Measurements from ENCODE around the gene LRRC42. TPM values are rescaled to one million over a fixed set of nuclear protein-coding genes. Genes with fewer than 3 reads are reported as not detected.

The LRRC42 gene
- total and polyA plus RNA-seq, 12 donors, result 15.2 to 43.4 (median 31.6) TPM

DNA sequence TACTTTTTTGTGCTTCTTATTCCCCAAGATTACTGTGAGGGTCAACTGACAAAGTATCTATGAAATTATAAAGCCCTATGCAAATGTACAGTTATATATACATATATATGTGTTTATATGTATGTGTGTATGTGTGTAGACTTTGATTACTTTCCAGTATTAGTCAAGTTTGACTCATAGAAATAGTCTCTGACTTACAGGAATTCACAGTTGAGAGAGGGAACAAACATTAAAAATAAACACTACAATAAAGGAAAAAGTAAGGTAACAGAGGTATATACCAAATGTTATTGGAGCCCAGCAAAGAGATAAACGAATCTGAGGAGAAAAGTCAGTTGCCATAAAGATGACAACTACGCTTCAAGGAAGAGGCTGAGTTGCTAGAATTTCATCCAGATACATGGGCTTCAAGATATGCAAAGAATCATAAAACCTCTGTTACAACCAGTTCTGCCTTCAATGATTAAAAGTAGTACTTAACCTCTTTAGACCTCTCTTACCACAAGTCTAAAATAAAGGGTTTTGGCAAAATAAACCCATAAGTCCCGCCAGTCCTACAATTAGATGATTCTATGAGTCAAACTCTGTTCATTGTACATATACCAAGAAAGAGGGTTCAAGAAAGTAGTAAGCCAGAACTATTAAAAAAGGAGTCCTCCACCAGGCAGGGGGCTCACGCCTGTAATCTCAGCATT, 7.9 kb upstream of the LRRC42 start:
- Histone ChIP-seq H3K27me3 (no peaks in the 10 kb centered on the region), H3K4me1 (replicated peaks in 1 of 2) (peaks cover 0 to 7% of the 10 kb centered on the region in 2 donors), H3K27ac (peak overlapping the region in 1 of 5 donors; percentile 20), H3K9me3 (replicated peaks in 1 of 3) (peaks cover 0 to 4% (median 0%) of the 10 kb centered on the region in 3 donors), H3K36me3 (replicated peaks in 1 of 2) (no peaks in the 10 kb centered on the region), H3K4me3 (no peak overlapping the region)
- WGBS, 4 donors, result 88 to 93% (median 91%) methylated on average over 4 of the region's 4 CpGs
- DNase-seq, result no peak
- TF ChIP-seq, protein P1, sequence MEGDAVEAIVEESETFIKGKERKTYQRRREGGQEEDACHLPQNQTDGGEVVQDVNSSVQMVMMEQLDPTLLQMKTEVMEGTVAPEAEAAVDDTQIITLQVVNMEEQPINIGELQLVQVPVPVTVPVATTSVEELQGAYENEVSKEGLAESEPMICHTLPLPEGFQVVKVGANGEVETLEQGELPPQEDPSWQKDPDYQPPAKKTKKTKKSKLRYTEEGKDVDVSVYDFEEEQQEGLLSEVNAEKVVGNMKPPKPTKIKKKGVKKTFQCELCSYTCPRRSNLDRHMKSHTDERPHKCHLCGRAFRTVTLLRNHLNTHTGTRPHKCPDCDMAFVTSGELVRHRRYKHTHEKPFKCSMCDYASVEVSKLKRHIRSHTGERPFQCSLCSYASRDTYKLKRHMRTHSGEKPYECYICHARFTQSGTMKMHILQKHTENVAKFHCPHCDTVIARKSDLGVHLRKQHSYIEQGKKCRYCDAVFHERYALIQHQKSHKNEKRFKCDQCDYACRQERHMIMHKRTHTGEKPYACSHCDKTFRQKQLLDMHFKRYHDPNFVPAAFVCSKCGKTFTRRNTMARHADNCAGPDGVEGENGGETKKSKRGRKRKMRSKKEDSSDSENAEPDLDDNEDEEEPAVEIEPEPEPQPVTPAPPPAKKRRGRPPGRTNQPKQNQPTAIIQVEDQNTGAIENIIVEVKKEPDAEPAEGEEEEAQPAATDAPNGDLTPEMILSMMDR (IDR thresholded peaks at IDR 0.05), result no peak
- TF ChIP-seq POLR2A (IDR thresholded peaks at IDR 0.05), result no peak
- intact Hi-C loops (cut with DNase I), result no loop called here

DNA sequence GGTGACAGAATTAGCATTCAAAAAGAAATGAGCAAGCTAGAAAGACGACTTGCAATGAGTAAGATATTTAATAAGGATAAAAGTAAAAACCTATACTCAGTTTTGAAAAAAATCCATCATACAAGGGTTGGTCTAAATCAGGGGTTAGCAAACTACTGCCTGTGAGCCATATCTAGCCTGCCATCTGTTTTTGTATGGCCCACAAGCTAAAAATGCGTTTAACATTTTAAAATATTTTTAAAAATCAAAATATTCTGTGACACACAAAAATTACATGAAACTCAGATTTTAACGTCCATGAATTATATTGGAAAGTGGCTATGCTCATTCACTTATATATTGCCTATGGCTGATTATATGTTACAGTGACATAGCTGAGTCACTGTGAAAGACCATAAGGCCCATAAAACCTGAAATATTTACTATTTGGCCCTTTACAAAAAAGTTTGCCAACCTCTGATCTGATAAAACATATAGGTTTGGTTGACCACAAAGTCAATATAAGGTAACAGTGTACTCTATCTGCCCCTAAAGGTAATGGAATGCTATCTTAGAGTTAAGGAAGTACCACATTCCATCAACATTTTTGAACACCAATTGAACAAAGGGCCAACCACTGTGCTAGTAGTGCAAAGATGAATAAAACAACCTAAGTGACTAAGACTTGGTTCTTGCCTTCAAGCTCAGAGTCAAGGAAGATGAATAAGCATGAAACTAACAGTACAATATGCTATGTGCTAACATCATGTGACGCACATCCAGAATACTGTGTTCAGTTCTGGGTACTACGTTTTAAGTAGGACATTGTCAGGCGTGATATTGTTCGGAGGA, 3.8 kb upstream of the LRRC42 start:
- no peak for TF ChIP-seq POLR2A (IDR thresholded peaks at IDR 0.05)
- TF ChIP-seq, protein P1 (IDR thresholded peaks at IDR 0.05), result no peak
- no peaks in the 10 kb centered on the region for H3K36me3 ChIP-seq (replicated peaks in 1 of 2)
- no peak overlapping the region for H3K4me3 ChIP-seq
- 87 to 92% (median 91%) methylated on average over 7 of the region's 7 CpGs for WGBS, 4 donors
- H3K4me1 ChIP-seq (replicated peaks in 1 of 2), result peaks cover 7 to 22% of the 10 kb centered on the region in 2 donors
- DNase-seq, result no peak
- intact Hi-C loops (cut with DNase I), result loop anchor here (5.0 to 10.0 kb wide), 2 partner anchors 48 to 55 kb away; partner anchors contain the start of genes DIO1 (in 1 of the 2) and YIPF1 (in 1 of the 2)
- no peaks in the 10 kb centered on the region for H3K27me3 ChIP-seq
- H3K9me3 ChIP-seq (replicated peaks in 1 of 3), result no peaks in the 10 kb centered on the region
- no peak overlapping the region for H3K27ac ChIP-seq

DNA sequence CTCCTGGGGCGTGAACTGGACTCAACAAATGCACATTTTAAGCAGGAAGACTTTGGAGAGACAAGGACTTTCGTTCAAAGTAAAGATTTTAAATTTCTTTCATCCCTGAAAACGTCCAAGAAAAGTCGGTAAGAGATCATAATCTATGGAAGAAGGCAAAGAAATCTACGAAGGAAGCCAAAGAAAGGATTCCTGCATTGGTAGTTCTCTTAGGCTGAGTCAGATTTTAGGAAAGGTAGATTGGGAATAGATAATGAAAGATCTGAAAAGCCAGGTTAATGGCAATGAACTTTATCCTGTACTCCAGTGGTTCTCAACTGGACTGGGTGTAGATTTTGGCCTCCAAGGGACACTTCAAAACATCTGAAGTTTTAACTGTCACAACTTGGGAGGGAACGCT, 3.1 kb upstream of the LRRC42 start:
- Histone ChIP-seq H3K4me1 (replicated peaks in 1 of 2) (peaks cover 13 to 28% of the 10 kb centered on the region in 2 donors), H3K4me3 (no peak overlapping the region), H3K9me3 (replicated peaks in 1 of 3) (no peaks in the 10 kb centered on the region), H3K27me3 (no peaks in the 10 kb centered on the region), H3K36me3 (replicated peaks in 1 of 2) (no peaks in the 10 kb centered on the region), H3K27ac (no peak overlapping the region)
- no peak for TF ChIP-seq POLR2A (IDR thresholded peaks at IDR 0.05)
- TF ChIP-seq, protein P1 (IDR thresholded peaks at IDR 0.05), result no peak
- 94 to 97% (median 95%) methylated on average over 6 of the region's 6 CpGs for whole genome bisulfite sequencing, 4 donors
- intact Hi-C loops (cut with DNase I), result loop anchor here (5.0 to 10.0 kb wide), 2 partner anchors 48 to 56 kb away; partner anchors contain the start of genes DIO1 (in 1 of the 2) and YIPF1 (in 1 of the 2)
- DNase-seq, result no peak

DNA sequence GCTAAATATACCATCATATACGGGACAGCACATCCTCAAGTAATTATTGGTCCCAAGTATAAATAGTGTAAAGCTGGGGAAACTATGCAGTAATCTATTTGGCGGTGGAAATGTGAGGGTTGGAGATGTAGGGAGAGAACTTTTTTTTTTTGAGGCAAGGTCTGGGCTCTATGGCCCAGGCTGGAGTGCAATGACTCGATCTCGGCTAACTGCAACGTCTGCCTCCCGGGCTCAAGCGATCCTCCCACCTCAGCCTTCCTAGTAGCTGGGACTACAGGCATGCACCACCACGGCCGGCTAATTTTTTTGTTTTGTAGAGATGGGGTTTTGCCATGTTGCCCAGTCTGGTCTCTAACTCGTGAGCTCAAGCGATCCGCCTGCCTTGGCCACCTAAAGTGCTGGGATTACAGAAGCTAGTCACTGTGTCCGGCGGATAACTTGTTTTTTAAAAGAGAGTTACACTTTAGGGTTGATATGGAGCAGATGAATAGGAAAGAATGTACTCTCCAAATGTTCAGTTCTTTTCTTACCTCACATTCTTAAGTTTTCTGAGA, 2.6 kb upstream of the LRRC42 start:
- Histone ChIP-seq H3K4me3 (no peak overlapping the region), H3K36me3 (replicated peaks in 1 of 2) (no peaks in the 10 kb centered on the region), H3K27me3 (no peaks in the 10 kb centered on the region), H3K9me3 (replicated peaks in 1 of 3) (no peaks in the 10 kb centered on the region), H3K4me1 (replicated peaks in 1 of 2) (peaks cover 13 to 28% of the 10 kb centered on the region in 2 donors), H3K27ac (no peak overlapping the region)
- no peak for TF ChIP-seq POLR2A (IDR thresholded peaks at IDR 0.05)
- TF ChIP-seq, protein P1 (IDR thresholded peaks at IDR 0.05), result no peak
- 94 to 98% (median 96%) methylated on average over 14 of the region's 14 CpGs for WGBS, 4 donors
- intact Hi-C loops (cut with DNase I), result loop anchor here (5.0 to 10.0 kb wide), 2 partner anchors 49 to 56 kb away; partner anchors contain the start of genes DIO1 (in 1 of the 2) and YIPF1 (in 1 of the 2)
- DNase-seq, result no peak
